ENCODE measurements around the gene PIK3CG. TPM values are rescaled to one million over a fixed set of nuclear protein-coding genes. Genes with fewer than 3 reads are reported as not detected.

Gene PIK3CG
- total RNA-seq, 1 donor from 2014 or later, result 0.23 TPM

DNA sequence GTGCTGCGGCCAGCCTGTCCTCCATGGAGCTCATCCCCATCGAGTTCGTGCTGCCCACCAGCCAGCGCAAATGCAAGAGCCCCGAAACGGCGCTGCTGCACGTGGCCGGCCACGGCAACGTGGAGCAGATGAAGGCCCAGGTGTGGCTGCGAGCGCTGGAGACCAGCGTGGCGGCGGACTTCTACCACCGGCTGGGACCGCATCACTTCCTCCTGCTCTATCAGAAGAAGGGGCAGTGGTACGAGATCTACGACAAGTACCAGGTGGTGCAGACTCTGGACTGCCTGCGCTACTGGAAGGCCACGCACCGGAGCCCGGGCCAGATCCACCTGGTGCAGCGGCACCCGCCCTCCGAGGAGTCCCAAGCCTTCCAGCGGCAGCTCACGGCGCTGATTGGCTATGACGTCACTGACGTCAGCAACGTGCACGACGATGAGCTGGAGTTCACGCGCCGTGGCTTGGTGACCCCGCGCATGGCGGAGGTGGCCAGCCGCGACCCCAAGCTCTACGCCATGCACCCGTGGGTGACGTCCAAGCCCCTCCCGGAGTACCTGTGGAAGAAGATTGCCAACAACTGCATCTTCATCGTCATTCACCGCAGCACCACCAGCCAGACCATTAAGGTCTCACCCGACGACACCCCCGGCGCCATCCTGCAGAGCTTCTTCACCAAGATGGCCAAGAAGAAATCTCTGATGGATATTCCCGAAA lies 2.7 kb downstream of the PIK3CG start:
- H3K4me3 ChIP-seq (ENCODE audit: low read depth, low read length), result no peak overlapping the region
- TF ChIP-seq CTCF (conservative IDR thresholded peaks at IDR 0.05; ENCODE audit: low read depth, low read length), result no peak
- DNase-seq (ENCODE audit: low read depth), result no peak

DNA sequence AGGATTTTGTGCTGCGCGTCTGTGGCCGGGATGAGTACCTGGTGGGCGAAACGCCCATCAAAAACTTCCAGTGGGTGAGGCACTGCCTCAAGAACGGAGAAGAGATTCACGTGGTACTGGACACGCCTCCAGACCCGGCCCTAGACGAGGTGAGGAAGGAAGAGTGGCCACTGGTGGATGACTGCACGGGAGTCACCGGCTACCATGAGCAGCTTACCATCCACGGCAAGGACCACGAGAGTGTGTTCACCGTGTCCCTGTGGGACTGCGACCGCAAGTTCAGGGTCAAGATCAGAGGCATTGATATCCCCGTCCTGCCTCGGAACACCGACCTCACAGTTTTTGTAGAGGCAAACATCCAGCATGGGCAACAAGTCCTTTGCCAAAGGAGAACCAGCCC lies 3.3 kb downstream of the PIK3CG start:
- no peak for TF ChIP-seq CTCF (conservative IDR thresholded peaks at IDR 0.05; ENCODE audit: low read depth, low read length)
- H3K4me3 ChIP-seq (ENCODE audit: low read depth, low read length), result no peak overlapping the region
- no peak for DNase-seq (ENCODE audit: low read depth)

- TF ChIP-seq CTCF (conservative IDR thresholded peaks at IDR 0.05; ENCODE audit: low read depth, low read length), result no peak
- no peak for DNase-seq (ENCODE audit: low read depth)
Observed at GRCh38 chr7:106869954-106870353, 4.9 kb downstream of the PIK3CG start.

DNA sequence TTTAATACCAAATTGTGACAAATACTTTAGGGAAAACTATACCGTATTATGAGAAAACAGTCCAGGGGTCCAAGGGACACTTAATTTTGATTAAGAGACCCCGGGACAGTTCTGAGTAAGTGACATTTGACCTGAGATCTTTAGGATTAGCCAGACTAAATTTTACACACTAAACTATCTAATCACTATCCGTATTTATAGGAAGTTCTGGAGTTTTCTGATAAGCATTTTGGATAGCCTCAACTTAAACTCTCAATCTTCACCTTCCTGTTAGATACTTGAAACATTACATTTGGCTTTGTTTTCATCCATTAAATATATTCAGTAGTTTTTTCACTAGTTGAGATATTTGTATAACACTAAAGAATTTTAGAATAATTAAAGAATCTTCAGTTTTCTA lies 5.4 kb downstream of the PIK3CG start:
- H3K4me3 ChIP-seq (ENCODE audit: low read depth, low read length), result no peak overlapping the region
- TF ChIP-seq CTCF (conservative IDR thresholded peaks at IDR 0.05; ENCODE audit: low read depth, low read length), result no peak
- no peak for DNase-seq (ENCODE audit: low read depth)

More at GRCh38 chr7:106869954-106870353, 4.9 kb downstream of the PIK3CG start:
- no peak overlapping the region for H3K4me3 ChIP-seq (ENCODE audit: low read depth, low read length)

- no peak for TF ChIP-seq CTCF (conservative IDR thresholded peaks at IDR 0.05; ENCODE audit: low read depth, low read length)
- no peak overlapping the region for H3K4me3 ChIP-seq (ENCODE audit: low read depth, low read length)
- DNase-seq (ENCODE audit: low read depth), result no peak
Observed at GRCh38 chr7:106870983-106871410, 5.9 kb downstream of the PIK3CG start.

GRCh38 chr7:106871793-106872571 lies 6.9 kb downstream of the PIK3CG start:
- TF ChIP-seq CTCF (conservative IDR thresholded peaks at IDR 0.05; ENCODE audit: low read depth, low read length), result no peak
- DNase-seq (ENCODE audit: low read depth), result no peak
- no peak overlapping the region for H3K4me3 ChIP-seq (ENCODE audit: low read depth, low read length)
